Right ventricle myocardium inferior (tissue), 1 donor: Measurements from ENCODE around the gene LMNTD1. TPM values are rescaled to one million over a fixed set of nuclear protein-coding genes. Genes with fewer than 3 reads are reported as not detected.
"Not testable (repeated sequence)": the region's sequence is repeated elsewhere in the genome, so short reads cannot be mapped to it uniquely, and the experiment has no call there.

Source experiments
- ATAC-seq: fragments of 200-7000 bp; cut with Tn5 transposase; one replicate; pipeline ENCODE4 v1.9.1; 2020; ENCODE audit warnings: mild to moderate bottlenecking, moderate library complexity
- DNase-seq: peaks from one replicate; pipeline ENCODE4 v3.0.0; 2021; ENCODE audit errors: missing footprints
- intact Hi-C: fragments of 100-400 bp; cut with DNase I; formaldehyde crosslinking; loops from one replicate; pipeline ENCODE4 v1.11.0; 2022
- total RNA-seq: library from RNA; stranded (reverse); fragmentation: NEBNext Ultra II Directional; extraction: Animal tissue kit (Norgen Biotek cat#: 25700); gene quantifications from one replicate; pipeline ENCODE4 v1.2.1, GENCODE V29; 2021
- donor health status: DM: no; HTN: yes; CAD: no; lungs with severe emphysema.

Gene LMNTD1
- total RNA-seq, 1 donor from 2014 or later = not detected

- DNase-seq = no peak
- intact Hi-C loops = no loop called here
- ATAC-seq = no peak
Measured at GRCh38 chr12:25496098-25496587, 56.9 kb downstream of the LMNTD1 start.

GRCh38 chr12:25495331-25496097, 57.6 kb downstream of the LMNTD1 start:
- DNase-seq (no peak), ATAC-seq (no peak)
- intact Hi-C loops = no loop called here

GRCh38 chr12:25494926-25495325, 58.2 kb downstream of the LMNTD1 start:
- intact Hi-C loops = no loop called here
- DNase-seq (no peak), ATAC-seq (no peak)

- intact Hi-C loops = no loop called here
- ATAC-seq (no peak), DNase-seq (no peak)
Measured at GRCh38 chr12:25493682-25494081, 59.4 kb downstream of the LMNTD1 start.

- DNase-seq = no peak
- no peak for ATAC-seq
- intact Hi-C loops = no loop called here
Measured at GRCh38 chr12:25491396-25492325, 61.4 kb downstream of the LMNTD1 start.

GRCh38 chr12:25488956-25489870, 63.9 kb downstream of the LMNTD1 start:
- DNase-seq, intact Hi-C loops, ATAC-seq: not testable (repeated sequence)

- intact Hi-C loops = no loop called here
- DNase-seq = no peak
- ATAC-seq = no peak
Measured at GRCh38 chr12:25482625-25483024, 70.5 kb downstream of the LMNTD1 start.

GRCh38 chr12:25480145-25480544, 72.9 kb downstream of the LMNTD1 start:
- DNase-seq (no peak), ATAC-seq (no peak)
- intact Hi-C loops = no loop called here

GRCh38 chr12:25477217-25477616, 75.9 kb downstream of the LMNTD1 start:
- ATAC-seq = no peak

GRCh38 chr12:25472453-25472852, 80.6 kb downstream of the LMNTD1 start:
- DNase-seq (no peak), ATAC-seq (no peak)
- intact Hi-C loops = no loop called here

More at GRCh38 chr12:25477217-25477616, 75.9 kb downstream of the LMNTD1 start:
- DNase-seq = no peak
- intact Hi-C loops = no loop called here

GRCh38 chr12:25469861-25470260, 83.2 kb downstream of the LMNTD1 start:
- DNase-seq (no peak), ATAC-seq (no peak)
- intact Hi-C loops = no loop called here

GRCh38 chr12:25469368-25469767, 83.7 kb downstream of the LMNTD1 start:
- ATAC-seq = no peak
- no peak for DNase-seq
- intact Hi-C loops = no loop called here

- no peak for ATAC-seq
- DNase-seq = no peak
- intact Hi-C loops = no loop called here
Measured at GRCh38 chr12:25463521-25463920, 89.6 kb downstream of the LMNTD1 start.

GRCh38 chr12:25463005-25463404, 90.1 kb downstream of the LMNTD1 start:
- no peak for DNase-seq
- no peak for ATAC-seq
- intact Hi-C loops = no loop called here

GRCh38 chr12:25459541-25459951, 93.5 kb downstream of the LMNTD1 start:
- no peak for DNase-seq
- intact Hi-C loops = no loop called here
- ATAC-seq = no peak

GRCh38 chr12:25458047-25458552, 95.0 kb downstream of the LMNTD1 start:
- no peak for ATAC-seq
- intact Hi-C loops = no loop called here
- DNase-seq = no peak

GRCh38 chr12:25456474-25456873, 96.6 kb downstream of the LMNTD1 start:
- ATAC-seq (no peak), DNase-seq (no peak)
- intact Hi-C loops = no loop called here

- ATAC-seq (no peak), DNase-seq (no peak)
- intact Hi-C loops = no loop called here
Measured at GRCh38 chr12:25455696-25456095, 97.4 kb downstream of the LMNTD1 start.
